ENCODE results near the gene SLC26A8. TPM values are rescaled to one million over a fixed set of nuclear protein-coding genes. Genes with fewer than 3 reads are reported as not detected.

The SLC26A8 gene
- total RNA-seq, 1 experiment from 2014 or later = not detected

- TF ChIP-seq RAD21 (IDR thresholded peaks at IDR 0.05; ENCODE audit: low read depth) = no peak
- TF ChIP-seq EZH2phosphoT487 (IDR thresholded peaks at IDR 0.05; ENCODE audit: borderline replicate concordance) = no peak
- TF ChIP-seq EGR1 (IDR thresholded peaks at IDR 0.05; ENCODE audit: low read depth) = no peak
- TF ChIP-seq CEBPB (IDR thresholded peaks at IDR 0.05; ENCODE audit: low read depth) = no peak
- no peak for TF ChIP-seq YY1 (IDR thresholded peaks at IDR 0.05; ENCODE audit: extremely low read depth, insufficient replicate concordance, low read depth, low read length)
- no peak for TF ChIP-seq TCF7L2 (IDR thresholded peaks at IDR 0.05; ENCODE audit: borderline replicate concordance, extremely low read depth, insufficient read depth, insufficient read length)
- TF ChIP-seq, protein P1, sequence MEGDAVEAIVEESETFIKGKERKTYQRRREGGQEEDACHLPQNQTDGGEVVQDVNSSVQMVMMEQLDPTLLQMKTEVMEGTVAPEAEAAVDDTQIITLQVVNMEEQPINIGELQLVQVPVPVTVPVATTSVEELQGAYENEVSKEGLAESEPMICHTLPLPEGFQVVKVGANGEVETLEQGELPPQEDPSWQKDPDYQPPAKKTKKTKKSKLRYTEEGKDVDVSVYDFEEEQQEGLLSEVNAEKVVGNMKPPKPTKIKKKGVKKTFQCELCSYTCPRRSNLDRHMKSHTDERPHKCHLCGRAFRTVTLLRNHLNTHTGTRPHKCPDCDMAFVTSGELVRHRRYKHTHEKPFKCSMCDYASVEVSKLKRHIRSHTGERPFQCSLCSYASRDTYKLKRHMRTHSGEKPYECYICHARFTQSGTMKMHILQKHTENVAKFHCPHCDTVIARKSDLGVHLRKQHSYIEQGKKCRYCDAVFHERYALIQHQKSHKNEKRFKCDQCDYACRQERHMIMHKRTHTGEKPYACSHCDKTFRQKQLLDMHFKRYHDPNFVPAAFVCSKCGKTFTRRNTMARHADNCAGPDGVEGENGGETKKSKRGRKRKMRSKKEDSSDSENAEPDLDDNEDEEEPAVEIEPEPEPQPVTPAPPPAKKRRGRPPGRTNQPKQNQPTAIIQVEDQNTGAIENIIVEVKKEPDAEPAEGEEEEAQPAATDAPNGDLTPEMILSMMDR (IDR thresholded peaks at IDR 0.05 in 2 of 3, conservative IDR thresholded peaks at IDR 0.05 in 1 of 3; ENCODE audit: borderline replicate concordance in 1 of 3, insufficient read depth in 1 of 3, low read depth in 2 of 3, low read length in 2 of 3) = no peak
These were observed 39.7 kb downstream of the SLC26A8 start (continued) for GRCh38 chr6:35984701-35985100.

GRCh38 chr6:35980991-35981645 lies 43.3 kb downstream of the SLC26A8 start:
- no peak for DNase-seq (ENCODE audit: low read depth, low spot score)
- ATAC-seq = no peak
- ChIA-PET POLR2A (no interaction called here), RAD21 (ENCODE audit: low non-redundant PET in 1 of 2, low total read pairs in 2 of 2, uncharacterized antibody in 2 of 2, unreplicated experiment in 2 of 2) (no interaction called here), CTCF (no interaction called here)
- Histone ChIP-seq H3K9me2 (ENCODE audit: insufficient read depth) (no peaks in the 10 kb centered on the region), H3K9ac (ENCODE audit: low read length) (no peak overlapping the region), H3K27ac (ENCODE audit: low read depth, low read length) (no peak overlapping the region), H3K36me3 (ENCODE audit: control insufficient read depth in 1 of 2, insufficient read depth in 2 of 2, low read length in 2 of 2) (no peaks in the 10 kb centered on the region), H2AFZ (ENCODE audit: low read depth, low read length, poor library complexity, severe bottlenecking) (no peak overlapping the region), H3K4me3 (replicated peaks in 1 of 2; ENCODE audit: low read depth in 1 of 2, low read length in 2 of 2) (no peak overlapping the region), H4K20me1 (ENCODE audit: insufficient read depth) (no peaks in the 10 kb centered on the region), H3K9me3 (ENCODE audit: control insufficient read depth in 1 of 2, insufficient read depth in 1 of 2, low read depth in 1 of 2, low read length in 2 of 2) (no peaks in the 10 kb centered on the region), H3K79me2 (ENCODE audit: insufficient read depth, low read length) (no peaks in the 10 kb centered on the region), H3K4me1 (ENCODE audit: control insufficient read depth in 1 of 2, insufficient read depth in 2 of 2, low read length in 2 of 2) (no peaks in the 10 kb centered on the region), H3K4me2 (ENCODE audit: low read length) (no peak overlapping the region), H3K27me3 (ENCODE audit: insufficient read depth, low read length) (peaks cover 6% of the 10 kb centered on the region; the same call in 1 of the 2 replicates)
- intact Hi-C loops (cut with micrococcal nuclease) = no loop called here
- no TSS peak for BruUV-seq (replicated peaks)
- TF ChIP-seq POLR2AphosphoS5 (IDR thresholded peaks at IDR 0.05; ENCODE audit: low read depth, low read length) (no peak), CEBPB (IDR thresholded peaks at IDR 0.05; ENCODE audit: low read depth) (no peak), EZH2 (IDR thresholded peaks at IDR 0.05) (no peak), TCF7L2 (IDR thresholded peaks at IDR 0.05; ENCODE audit: borderline replicate concordance, extremely low read depth, insufficient read depth, insufficient read length) (no peak), CBX3 (IDR thresholded peaks at IDR 0.05; ENCODE audit: low read depth) (no peak), ELF1 (IDR thresholded peaks at IDR 0.05; ENCODE audit: borderline replicate concordance, low read depth) (no peak), EZH2phosphoT487 (IDR thresholded peaks at IDR 0.05; ENCODE audit: borderline replicate concordance) (no peak), ZFX (IDR thresholded peaks at IDR 0.05) (no peak), POLR2A (IDR thresholded peaks at IDR 0.05; ENCODE audit: borderline replicate concordance, extremely low read depth, insufficient read depth, insufficient read length) (no peak), SIN3A (IDR thresholded peaks at IDR 0.05; ENCODE audit: low read depth) (no peak), JUND (IDR thresholded peaks at IDR 0.05) (no peak), SRF (IDR thresholded peaks at IDR 0.05; ENCODE audit: low read depth) (no peak), YY1 (IDR thresholded peaks at IDR 0.05; ENCODE audit: extremely low read depth, insufficient replicate concordance, low read depth, low read length) (no peak)
- TF ChIP-seq, protein P2, sequence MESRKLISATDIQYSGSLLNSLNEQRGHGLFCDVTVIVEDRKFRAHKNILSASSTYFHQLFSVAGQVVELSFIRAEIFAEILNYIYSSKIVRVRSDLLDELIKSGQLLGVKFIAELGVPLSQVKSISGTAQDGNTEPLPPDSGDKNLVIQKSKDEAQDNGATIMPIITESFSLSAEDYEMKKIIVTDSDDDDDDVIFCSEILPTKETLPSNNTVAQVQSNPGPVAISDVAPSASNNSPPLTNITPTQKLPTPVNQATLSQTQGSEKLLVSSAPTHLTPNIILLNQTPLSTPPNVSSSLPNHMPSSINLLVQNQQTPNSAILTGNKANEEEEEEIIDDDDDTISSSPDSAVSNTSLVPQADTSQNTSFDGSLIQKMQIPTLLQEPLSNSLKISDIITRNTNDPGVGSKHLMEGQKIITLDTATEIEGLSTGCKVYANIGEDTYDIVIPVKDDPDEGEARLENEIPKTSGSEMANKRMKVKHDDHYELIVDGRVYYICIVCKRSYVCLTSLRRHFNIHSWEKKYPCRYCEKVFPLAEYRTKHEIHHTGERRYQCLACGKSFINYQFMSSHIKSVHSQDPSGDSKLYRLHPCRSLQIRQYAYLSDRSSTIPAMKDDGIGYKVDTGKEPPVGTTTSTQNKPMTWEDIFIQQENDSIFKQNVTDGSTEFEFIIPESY (IDR thresholded peaks at IDR 0.05; ENCODE audit: extremely low read depth, insufficient replicate concordance, low read length) = no peak
- TF ChIP-seq, protein P3, sequence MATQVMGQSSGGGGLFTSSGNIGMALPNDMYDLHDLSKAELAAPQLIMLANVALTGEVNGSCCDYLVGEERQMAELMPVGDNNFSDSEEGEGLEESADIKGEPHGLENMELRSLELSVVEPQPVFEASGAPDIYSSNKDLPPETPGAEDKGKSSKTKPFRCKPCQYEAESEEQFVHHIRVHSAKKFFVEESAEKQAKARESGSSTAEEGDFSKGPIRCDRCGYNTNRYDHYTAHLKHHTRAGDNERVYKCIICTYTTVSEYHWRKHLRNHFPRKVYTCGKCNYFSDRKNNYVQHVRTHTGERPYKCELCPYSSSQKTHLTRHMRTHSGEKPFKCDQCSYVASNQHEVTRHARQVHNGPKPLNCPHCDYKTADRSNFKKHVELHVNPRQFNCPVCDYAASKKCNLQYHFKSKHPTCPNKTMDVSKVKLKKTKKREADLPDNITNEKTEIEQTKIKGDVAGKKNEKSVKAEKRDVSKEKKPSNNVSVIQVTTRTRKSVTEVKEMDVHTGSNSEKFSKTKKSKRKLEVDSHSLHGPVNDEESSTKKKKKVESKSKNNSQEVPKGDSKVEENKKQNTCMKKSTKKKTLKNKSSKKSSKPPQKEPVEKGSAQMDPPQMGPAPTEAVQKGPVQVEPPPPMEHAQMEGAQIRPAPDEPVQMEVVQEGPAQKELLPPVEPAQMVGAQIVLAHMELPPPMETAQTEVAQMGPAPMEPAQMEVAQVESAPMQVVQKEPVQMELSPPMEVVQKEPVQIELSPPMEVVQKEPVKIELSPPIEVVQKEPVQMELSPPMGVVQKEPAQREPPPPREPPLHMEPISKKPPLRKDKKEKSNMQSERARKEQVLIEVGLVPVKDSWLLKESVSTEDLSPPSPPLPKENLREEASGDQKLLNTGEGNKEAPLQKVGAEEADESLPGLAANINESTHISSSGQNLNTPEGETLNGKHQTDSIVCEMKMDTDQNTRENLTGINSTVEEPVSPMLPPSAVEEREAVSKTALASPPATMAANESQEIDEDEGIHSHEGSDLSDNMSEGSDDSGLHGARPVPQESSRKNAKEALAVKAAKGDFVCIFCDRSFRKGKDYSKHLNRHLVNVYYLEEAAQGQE (IDR thresholded peaks at IDR 0.05; ENCODE audit: low read depth) = no peak

Data from HCT116 (cell line).